ENCODE data around the gene OOSP4A. TPM values are rescaled to one million over a fixed set of nuclear protein-coding genes. Genes with fewer than 3 reads are reported as not detected.

OOSP4A gene
- total RNA-seq, 1 donor from 2014 or later, result not detected

DNA sequence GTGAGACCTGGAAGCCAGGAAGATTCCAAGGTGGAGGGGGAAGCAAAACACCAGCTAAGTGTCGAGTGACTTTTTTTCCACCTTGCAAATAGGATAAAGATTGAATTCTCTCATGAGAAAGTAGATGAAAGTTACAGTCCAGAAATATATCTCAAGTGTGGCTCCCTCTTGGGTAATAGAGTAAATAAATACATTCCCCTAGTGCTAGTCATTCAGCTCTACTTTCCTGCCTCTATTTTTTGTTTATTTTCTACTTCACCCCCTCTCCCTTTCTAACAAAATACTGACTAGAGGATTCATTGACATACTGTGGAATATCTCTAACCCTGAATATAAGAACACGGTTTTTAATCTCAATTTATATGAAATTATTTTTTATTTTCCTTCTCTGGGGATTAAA, 34.0 kb downstream of the OOSP4A start:
- Histone ChIP-seq H3K9me3 (no peaks in the 10 kb centered on the region), H3K27me3 (no peaks in the 10 kb centered on the region), H3K36me3 (no peaks in the 10 kb centered on the region), H3K27ac (no peak overlapping the region), H3K4me3 (no peak overlapping the region), H3K4me1 (no peaks in the 10 kb centered on the region)
- DNase-seq (no peak), ATAC-seq (no peak)
- TF ChIP-seq, protein P1, sequence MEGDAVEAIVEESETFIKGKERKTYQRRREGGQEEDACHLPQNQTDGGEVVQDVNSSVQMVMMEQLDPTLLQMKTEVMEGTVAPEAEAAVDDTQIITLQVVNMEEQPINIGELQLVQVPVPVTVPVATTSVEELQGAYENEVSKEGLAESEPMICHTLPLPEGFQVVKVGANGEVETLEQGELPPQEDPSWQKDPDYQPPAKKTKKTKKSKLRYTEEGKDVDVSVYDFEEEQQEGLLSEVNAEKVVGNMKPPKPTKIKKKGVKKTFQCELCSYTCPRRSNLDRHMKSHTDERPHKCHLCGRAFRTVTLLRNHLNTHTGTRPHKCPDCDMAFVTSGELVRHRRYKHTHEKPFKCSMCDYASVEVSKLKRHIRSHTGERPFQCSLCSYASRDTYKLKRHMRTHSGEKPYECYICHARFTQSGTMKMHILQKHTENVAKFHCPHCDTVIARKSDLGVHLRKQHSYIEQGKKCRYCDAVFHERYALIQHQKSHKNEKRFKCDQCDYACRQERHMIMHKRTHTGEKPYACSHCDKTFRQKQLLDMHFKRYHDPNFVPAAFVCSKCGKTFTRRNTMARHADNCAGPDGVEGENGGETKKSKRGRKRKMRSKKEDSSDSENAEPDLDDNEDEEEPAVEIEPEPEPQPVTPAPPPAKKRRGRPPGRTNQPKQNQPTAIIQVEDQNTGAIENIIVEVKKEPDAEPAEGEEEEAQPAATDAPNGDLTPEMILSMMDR (IDR thresholded peaks at IDR 0.05), result no peak
- intact Hi-C loops (cut with DNase I), result no loop called here

DNA sequence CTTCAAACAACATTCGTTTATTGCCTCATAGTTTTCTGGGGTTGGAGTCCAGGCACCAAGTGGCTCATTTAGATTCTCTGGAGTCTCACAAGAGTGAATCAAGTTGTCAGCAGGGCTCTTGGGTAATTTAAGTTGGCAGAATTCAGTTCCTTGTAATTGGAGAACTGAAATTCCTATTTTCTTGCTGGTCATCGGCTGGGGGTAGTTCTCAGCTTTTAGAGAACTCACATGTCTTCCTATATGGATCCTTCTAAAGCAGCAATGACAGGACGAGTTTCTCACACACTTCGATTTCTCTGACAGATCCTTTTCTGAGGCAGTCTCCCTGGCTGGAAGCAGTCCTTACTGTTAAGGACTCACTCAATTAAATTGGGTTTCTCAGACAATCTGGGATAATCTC, 35.9 kb downstream of the OOSP4A start:
- Histone ChIP-seq H3K4me3 (no peak overlapping the region), H3K4me1 (no peaks in the 10 kb centered on the region), H3K27ac (no peak overlapping the region), H3K9me3 (no peaks in the 10 kb centered on the region), H3K27me3 (no peaks in the 10 kb centered on the region), H3K36me3 (no peaks in the 10 kb centered on the region)
- intact Hi-C loops (cut with DNase I), result no loop called here
- no peak for ATAC-seq
- TF ChIP-seq, protein P1 (IDR thresholded peaks at IDR 0.05), result no peak
- DNase-seq, result no peak

DNA sequence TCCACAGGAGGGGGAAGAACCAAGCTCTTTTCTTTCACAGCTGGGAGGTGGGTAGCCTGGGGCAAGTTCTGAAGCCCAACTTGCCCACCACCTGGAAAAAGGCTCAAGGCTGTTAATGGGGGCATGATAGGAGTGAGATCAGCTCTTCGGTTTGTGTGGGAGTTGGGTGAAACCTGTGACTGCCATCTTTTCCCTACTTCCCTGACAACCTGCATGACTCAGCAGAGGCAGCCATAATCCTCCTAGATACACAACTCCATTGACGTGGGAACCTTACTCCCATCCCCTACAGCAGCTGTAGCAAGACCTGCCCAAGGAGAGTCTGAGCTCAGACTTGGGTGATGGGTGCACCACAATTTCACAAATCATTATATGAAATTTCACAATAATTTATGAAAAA, 39.9 kb downstream of the OOSP4A start:
- DNase-seq (no peak), ATAC-seq (no peak)
- no peak overlapping the region for H3K27ac ChIP-seq
- H3K4me1 ChIP-seq, result no peaks in the 10 kb centered on the region
- H3K9me3 ChIP-seq, result no peaks in the 10 kb centered on the region
- H3K36me3 ChIP-seq, result no peaks in the 10 kb centered on the region
- H3K4me3 ChIP-seq, result no peak overlapping the region
- TF ChIP-seq, protein P1 (IDR thresholded peaks at IDR 0.05), result no peak
- no peaks in the 10 kb centered on the region for H3K27me3 ChIP-seq
- intact Hi-C loops (cut with DNase I), result no loop called here

DNA sequence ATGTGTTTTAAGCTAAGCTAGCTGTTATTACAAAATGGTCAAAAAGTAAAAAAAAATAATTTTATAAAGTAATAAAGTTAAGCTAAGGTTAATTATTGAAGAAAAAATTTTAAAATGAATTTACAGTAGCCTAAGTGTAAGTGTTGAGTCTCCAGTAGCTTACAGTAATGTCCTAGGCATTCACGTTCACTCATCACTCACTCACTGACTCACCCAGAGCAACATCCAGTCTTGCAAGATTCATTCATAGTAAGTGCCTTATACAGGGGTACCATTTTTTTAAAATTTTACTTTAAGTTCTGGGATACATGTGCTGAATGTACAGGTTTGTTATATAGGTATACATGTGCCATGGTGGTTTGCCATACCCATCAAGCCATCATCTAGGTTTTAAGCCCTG, 41.5 kb downstream of the OOSP4A start:
- no peaks in the 10 kb centered on the region for H3K4me1 ChIP-seq
- no peaks in the 10 kb centered on the region for H3K9me3 ChIP-seq
- H3K27ac ChIP-seq, result no peak overlapping the region
- no peak overlapping the region for H3K4me3 ChIP-seq
- ATAC-seq, result no peak
- no peaks in the 10 kb centered on the region for H3K27me3 ChIP-seq
- DNase-seq, result no peak
- TF ChIP-seq, protein P1 (IDR thresholded peaks at IDR 0.05), result no peak
- H3K36me3 ChIP-seq, result no peaks in the 10 kb centered on the region
- intact Hi-C loops (cut with DNase I), result no loop called here

DNA sequence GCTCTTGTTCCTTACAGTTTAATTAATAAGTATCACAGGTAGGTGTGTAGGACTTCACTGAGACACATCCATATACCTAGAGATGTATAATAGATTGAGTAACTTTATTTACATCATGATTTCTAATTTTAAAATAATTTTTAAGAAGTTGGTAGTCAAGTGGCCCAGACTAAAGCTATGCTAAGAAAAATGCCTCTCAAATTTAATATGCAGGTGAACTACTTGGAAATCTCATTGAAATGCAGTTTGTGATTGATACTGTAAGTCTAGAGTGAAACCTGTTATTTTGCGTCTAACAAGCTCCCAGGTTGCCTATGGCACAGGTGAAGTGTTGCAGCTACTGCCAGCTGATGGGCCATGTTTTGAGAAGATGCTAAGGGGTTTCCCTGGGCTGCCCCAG, 53.0 kb downstream of the OOSP4A start, which contains the start of gene OOSP4B:
OOSP4B (plus strand) TSS at position 301 of the 400 bp plus-strand sequence.
- DNase-seq, result no peak
- intact Hi-C loops (cut with DNase I), result no loop called here
- ATAC-seq, result no peak

More for the DNA sequence above, 53.0 kb downstream of the OOSP4A start, which contains the start of gene OOSP4B:
- Histone ChIP-seq H3K36me3 (no peaks in the 10 kb centered on the region), H3K4me1 (no peaks in the 10 kb centered on the region), H3K27ac (no peak within 1 kb of the TSS), H3K9me3 (no peaks in the 10 kb centered on the region), H3K27me3 (no peaks in the 10 kb centered on the region), H3K4me3 (no peak within 1 kb of the TSS)
- TF ChIP-seq, protein P1 (IDR thresholded peaks at IDR 0.05), result no peak
